Chondrocyte (in vitro differentiated cells): ENCODE data around the gene BICD2. TPM values are rescaled to one million over a fixed set of nuclear protein-coding genes. Genes with fewer than 3 reads are reported as not detected.
"Not testable (repeated sequence)": the region's sequence is repeated elsewhere in the genome, so short reads cannot be mapped to it uniquely, and the experiment has no call there.

Source experiments
- DNase-seq: peaks from one replicate; pipeline ENCODE4 v3.0.0; 2021; ENCODE audit warnings: mixed read lengths, low spot score
- H3K27ac Mint-ChIP-seq: one replicate; pipeline ENCODE4 v1.8.0; 2021; ENCODE audit warnings: mild to moderate bottlenecking, moderate library complexity, mixed read lengths; ENCODE audit not compliant: unreplicated experiment
- H3K27me3 Mint-ChIP-seq: 2 replicates; pipeline ENCODE4 v1.8.0; 2021; ENCODE audit warnings: low read depth, mixed read lengths
- H3K36me3 Mint-ChIP-seq: 2 replicates; pipeline ENCODE4 v1.8.0; 2021; ENCODE audit warnings: low read depth, mixed read lengths
- H3K4me1 Mint-ChIP-seq: 2 replicates; pipeline ENCODE4 v1.8.0; 2021; ENCODE audit warnings: low read depth, mild to moderate bottlenecking, mixed read lengths
- H3K4me3 Mint-ChIP-seq: one replicate; pipeline ENCODE4 v1.8.0; 2021; ENCODE audit warnings: mild to moderate bottlenecking, moderate library complexity, mixed read lengths; ENCODE audit not compliant: unreplicated experiment
- H3K9me3 Mint-ChIP-seq: 2 replicates; pipeline ENCODE4 v1.8.0; 2021; ENCODE audit warnings: low read depth, mixed read lengths
- CTCF ChIP-seq: fragments of 200-600 bp; sonication (generic); IDR thresholded peaks from 2 replicates; pipeline ENCODE4 v1.5.0; 2021; ENCODE audit warnings: antibody characterized with exemption, mild to moderate bottlenecking, moderate library complexity
- total RNA-seq: library from RNA; stranded (reverse); gene quantifications from 3 replicates; pipeline ENCODE4 v1.2.1, GENCODE V29; 2021

BICD2 gene
- total RNA-seq, 1 donor from 2014 or later = 41.9 TPM

GRCh38 chr9:92807031-92807756 lies 42.6 kb upstream of the BICD2 start:
- H3K4me1 Mint-ChIP-seq = peaks cover 6% of the 10 kb centered on the region
- H3K27me3 Mint-ChIP-seq = peaks cover 47% of the 10 kb centered on the region
- TF ChIP-seq CTCF = no peak
- peaks cover 4% of the 10 kb centered on the region for H3K36me3 Mint-ChIP-seq
- no peak overlapping the region for H3K27ac Mint-ChIP-seq
- no peak for DNase-seq
- H3K9me3 Mint-ChIP-seq = no peaks in the 10 kb centered on the region
- H3K4me3 Mint-ChIP-seq = no peak overlapping the region

GRCh38 chr9:92804727-92805126 lies 40.1 kb upstream of the BICD2 start:
- no peak for DNase-seq
- H3K9me3 Mint-ChIP-seq = no peaks in the 10 kb centered on the region
- no peak for TF ChIP-seq CTCF
- peaks cover 3% of the 10 kb centered on the region for H3K36me3 Mint-ChIP-seq
- H3K4me1 Mint-ChIP-seq = peaks cover 6% of the 10 kb centered on the region
- H3K27me3 Mint-ChIP-seq = peaks cover 36% of the 10 kb centered on the region
- no peak overlapping the region for H3K4me3 Mint-ChIP-seq
- H3K27ac Mint-ChIP-seq = no peak overlapping the region

GRCh38 chr9:92798358-92798757 lies 33.7 kb upstream of the BICD2 start:
- Mint-ChIP-seq H3K27me3 (peaks cover 53% of the 10 kb centered on the region), H3K27ac (no peak overlapping the region), H3K4me3 (no peak overlapping the region), H3K4me1 (no peaks in the 10 kb centered on the region), H3K36me3 (no peaks in the 10 kb centered on the region), H3K9me3 (no peaks in the 10 kb centered on the region)
- no peak for DNase-seq
- no peak for TF ChIP-seq CTCF

GRCh38 chr9:92796337-92796804 lies 31.7 kb upstream of the BICD2 start:
- not testable (repeated sequence) for DNase-seq, H3K9me3 Mint-ChIP-seq
- H3K27me3 Mint-ChIP-seq = peaks cover 57% of the 10 kb centered on the region

GRCh38 chr9:92795598-92796336 lies 31.1 kb upstream of the BICD2 start:
- no peak for DNase-seq
- TF ChIP-seq CTCF = no peak
- Mint-ChIP-seq H3K27ac (no peak overlapping the region), H3K4me1 (peaks cover 3% of the 10 kb centered on the region), H3K36me3 (no peaks in the 10 kb centered on the region), H3K4me3 (no peak overlapping the region), H3K27me3 (peaks cover 61% of the 10 kb centered on the region), H3K9me3 (no peaks in the 10 kb centered on the region)

More at GRCh38 chr9:92796337-92796804, 31.7 kb upstream of the BICD2 start:
- H3K4me3 Mint-ChIP-seq, H3K27ac Mint-ChIP-seq, H3K36me3 Mint-ChIP-seq, H3K4me1 Mint-ChIP-seq: not testable (repeated sequence)
